GM21423 (cell line): ENCODE measurements around the gene ANKRD16.

Source experiments
- ATAC-seq: cut with Tn5 transposase; IDR thresholded peaks from one replicate; pipeline ENCODE4 v1.9.1; 2021; ENCODE audit warnings: mild to moderate bottlenecking, moderate library complexity; ENCODE audit not compliant: unreplicated experiment

ANKRD16 gene

GRCh38 chr10:5904227-5904626 is 14.5 kb upstream of the ANKRD16 start:
- ATAC-seq: peak; percentile 95

GRCh38 chr10:5903563-5903962 is 13.9 kb upstream of the ANKRD16 start:
- ATAC-seq: no peak

- ATAC-seq: no peak
Measured at GRCh38 chr10:5902511-5903274, 13.0 kb upstream of the ANKRD16 start.

- no peak for ATAC-seq
Measured at GRCh38 chr10:5900247-5900646, 10.6 kb upstream of the ANKRD16 start.

- no peak for ATAC-seq
Measured at GRCh38 chr10:5898163-5898562, 8.5 kb upstream of the ANKRD16 start.

- no peak for ATAC-seq
Measured at GRCh38 chr10:5897504-5897903, 7.8 kb upstream of the ANKRD16 start.

- ATAC-seq: no peak
Measured at GRCh38 chr10:5897053-5897340, 7.3 kb upstream of the ANKRD16 start.

- no peak for ATAC-seq
Measured at GRCh38 chr10:5896208-5897052, 6.7 kb upstream of the ANKRD16 start.

GRCh38 chr10:5895804-5896203 is 6.1 kb upstream of the ANKRD16 start:
- ATAC-seq: peak; percentile 65

GRCh38 chr10:5895365-5895764 is 5.7 kb upstream of the ANKRD16 start:
- no peak for ATAC-seq

GRCh38 chr10:5894873-5895272 is 5.2 kb upstream of the ANKRD16 start:
- no peak for ATAC-seq

GRCh38 chr10:5894403-5894802 is 4.7 kb upstream of the ANKRD16 start:
- no peak for ATAC-seq

GRCh38 chr10:5893321-5893720 is 3.6 kb upstream of the ANKRD16 start:
- ATAC-seq: no peak

GRCh38 chr10:5892007-5892406 is 2.3 kb upstream of the ANKRD16 start:
- no peak for ATAC-seq

- ATAC-seq: no peak
Measured at GRCh38 chr10:5891009-5891408, 1.3 kb upstream of the ANKRD16 start.

- ATAC-seq: peak; percentile 9
Measured at GRCh38 chr10:5890452-5890915, 791 bp upstream of the ANKRD16 start.

- peak; percentile 24 for ATAC-seq
Measured at GRCh38 chr10:5888843-5889623, 660 bp downstream of the ANKRD16 start.

GRCh38 chr10:5888351-5888750 is 1.3 kb downstream of the ANKRD16 start:
- ATAC-seq: no peak

- no peak for ATAC-seq
Measured at GRCh38 chr10:5887641-5888040, 2.1 kb downstream of the ANKRD16 start.

- ATAC-seq: no peak
Measured at GRCh38 chr10:5887029-5887428, 2.7 kb downstream of the ANKRD16 start.

GRCh38 chr10:5885619-5886018 is 4.1 kb downstream of the ANKRD16 start:
- ATAC-seq: no peak
